COLO829 (cell line): ENCODE results near the gene CDC14C.

Experiments
- DNase-seq: peaks from one replicate; pipeline ENCODE4 v3.0.0; 2012; ENCODE audit warnings: low spot score

The CDC14C gene

DNA sequence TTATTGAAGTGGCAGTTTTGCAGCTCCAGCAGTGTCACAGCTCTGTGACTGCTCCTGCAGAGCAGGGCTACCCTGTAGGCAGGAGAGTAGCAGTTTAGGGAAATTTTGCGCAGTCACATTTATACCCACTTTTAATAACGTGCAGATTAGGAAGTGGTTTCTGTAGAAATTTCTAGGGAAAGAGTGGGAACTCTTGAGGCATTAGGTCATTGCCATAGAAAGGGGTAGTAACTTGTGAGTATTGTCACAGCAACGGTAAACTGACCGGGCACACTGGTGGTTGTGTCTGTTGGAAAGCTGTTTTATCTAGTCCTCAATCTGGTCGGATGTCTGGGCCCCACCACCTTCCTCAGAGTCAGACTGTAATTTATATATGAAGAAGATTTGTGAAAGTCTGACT, 51.9 kb downstream of the CDC14C start:
- DNase-seq, result no peak

GRCh38 chr7:48976850-48977249, 52.5 kb downstream of the CDC14C start:
- DNase-seq, result no peak
